Hair follicle dermal papilla cell (primary cell): ENCODE data around the gene SERPINA6. TPM values are rescaled to one million over a fixed set of nuclear protein-coding genes. Genes with fewer than 3 reads are reported as not detected.

Source experiments
- total RNA-seq: library from RNA; depleted of rRNA; stranded (reverse); fragments of >200 nt; gene quantifications from 2 replicates; pipeline ENCODE4 v1.2.3, GENCODE V29; 2012

SERPINA6 gene
- under 0.01 TPM in 1 of 2 replicates, not detected in the other for total RNA-seq

GRCh38 chr14:94322648-94323570 lies at the start of gene SERPINA6:
TSS of gene SERPINA6 (minus strand) at chr14:94323336. CDS start at chr14:94314648, 8,688 bp downstream.

GRCh38 chr14:94366146-94366915 lies 43.2 kb upstream of the SERPINA6 start, which contains the start of gene SERPINA2:
TSS of gene SERPINA2 (minus strand) at chr14:94366698.

GRCh38 chr14:94292872-94293577 lies 30.1 kb downstream of the SERPINA6 start, which contains the start of gene SERPINA10:
TSS of gene SERPINA10 (minus strand) at chr14:94293268. CDS start at chr14:94290593, 2,675 bp downstream.

Other genes with a start within 250 kb of the SERPINA6 start
- gene DDX24, start 242.1 kb downstream of the SERPINA6 start, total RNA-seq = 150 and 158 TPM in 2 replicates
- gene IFI27L1, start 242.0 kb downstream of the SERPINA6 start, total RNA-seq = 9.7 and 16.2 TPM in 2 replicates
- gene IFI27, start 212.6 kb downstream of the SERPINA6 start, total RNA-seq = 82.3 and 282 TPM in 2 replicates
- gene IFI27L2, start 193.7 kb downstream of the SERPINA6 start, total RNA-seq = 63.4 and 77.8 TPM in 2 replicates
- 2.7 and 5.4 TPM in 2 replicates for gene PPP4R4, start 149.0 kb downstream of the SERPINA6 start, total RNA-seq
- gene SERPINA10, start 30.1 kb downstream of the SERPINA6 start, total RNA-seq = not detected in 2 replicates
- not detected in 2 replicates for gene SERPINA2, start 43.4 kb upstream of the SERPINA6 start, total RNA-seq
- 0.36 TPM in 1 of 2 replicates, not detected in the other for gene SERPINA1, start 65.3 kb upstream of the SERPINA6 start, total RNA-seq
- not detected in 2 replicates for gene SERPINA11, start 129.5 kb upstream of the SERPINA6 start, total RNA-seq
- gene SERPINA9, start 152.9 kb upstream of the SERPINA6 start, total RNA-seq = not detected in 2 replicates
- gene SERPINA12, start 186.1 kb upstream of the SERPINA6 start, total RNA-seq = not detected in 2 replicates
- not detected in 2 replicates for gene SERPINA4, start 238.1 kb upstream of the SERPINA6 start, total RNA-seq